HepG2 (cell line): ENCODE results near the gene SERP1. TPM values are rescaled to one million over a fixed set of nuclear protein-coding genes. Genes with fewer than 3 reads are reported as not detected.

Experiments
- ELF4 ChIP-seq: sonication (generic); formaldehyde crosslinking; IDR thresholded peaks from 2 replicates; pipeline ENCODE4 v1.5.0; 2020; ENCODE audit warnings: missing genetic modification reagents, mild to moderate bottlenecking, moderate library complexity, borderline replicate concordance
- GFI1 ChIP-seq: sonication (generic); formaldehyde crosslinking; IDR thresholded peaks from 2 replicates; pipeline ENCODE4 v1.5.0; 2020; ENCODE audit warnings: missing genetic modification reagents, mild to moderate bottlenecking, borderline replicate concordance
- MIXL1 ChIP-seq: IDR thresholded peaks from 2 replicates; pipeline ENCODE4 v1.6.1; 2016
- REXO4 ChIP-seq: sonication (generic); formaldehyde crosslinking; IDR thresholded peaks from 2 replicates; pipeline ENCODE4 v1.8.0; 2022; ENCODE audit warnings: missing genetic modification reagents, mild to moderate bottlenecking, borderline replicate concordance
- TBP ChIP-seq: sonication (generic); formaldehyde crosslinking; IDR thresholded peaks from 2 replicates; pipeline ENCODE4 v1.5.0; 2020; ENCODE audit warnings: missing genetic modification reagents
- TP53 ChIP-seq: sonication (generic); formaldehyde crosslinking; conservative IDR thresholded peaks from 2 replicates; pipeline ENCODE4 v1.4.0; 2020; ENCODE audit warnings: missing genetic modification reagents
- ZBTB20 ChIP-seq: sonication (generic); formaldehyde crosslinking; IDR thresholded peaks from 2 replicates; pipeline ENCODE4 v1.8.1; 2023; ENCODE audit warnings: missing genetic modification reagents, low read depth, mild to moderate bottlenecking, borderline replicate concordance
- ZBTB38 ChIP-seq: sonication (generic); formaldehyde crosslinking; IDR thresholded peaks from 2 replicates; pipeline ENCODE4 v1.5.1; 2020; ENCODE audit warnings: mild to moderate bottlenecking, missing genetic modification reagents
- ZNF124 ChIP-seq: sonication (generic); formaldehyde crosslinking; IDR thresholded peaks from 2 replicates; pipeline ENCODE4 v1.4.0; 2020; ENCODE audit warnings: missing genetic modification reagents
- ZNF329 ChIP-seq: sonication (generic); formaldehyde crosslinking; IDR thresholded peaks from 2 replicates; pipeline ENCODE4 v1.9.0; 2021; ENCODE audit warnings: low read depth, mild to moderate bottlenecking, missing genetic modification reagents
- ZNF629 ChIP-seq: sonication (generic); formaldehyde crosslinking; conservative IDR thresholded peaks from 2 replicates; pipeline ENCODE4 v1.5.0; 2020; ENCODE audit warnings: missing genetic modification reagents
- ZNF772 ChIP-seq: sonication (generic); formaldehyde crosslinking; IDR thresholded peaks from 2 replicates; pipeline ENCODE4 v1.5.0; 2020; ENCODE audit warnings: mild to moderate bottlenecking, missing genetic modification reagents
- ZNF775 ChIP-seq: sonication (generic); formaldehyde crosslinking; IDR thresholded peaks from 2 replicates; pipeline ENCODE4 v1.4.0; 2020; ENCODE audit warnings: missing genetic modification reagents, mild to moderate bottlenecking, moderate library complexity, borderline replicate concordance
- ZNF816 ChIP-seq: sonication (generic); formaldehyde crosslinking; IDR thresholded peaks from 2 replicates; pipeline ENCODE4 v1.8.0; 2022; ENCODE audit warnings: missing genetic modification reagents, mild to moderate bottlenecking, borderline replicate concordance
- ZSCAN29 ChIP-seq: sonication (generic); formaldehyde crosslinking; conservative IDR thresholded peaks from 2 replicates; pipeline ENCODE4 v1.4.0; 2020; ENCODE audit warnings: mild to moderate bottlenecking, missing genetic modification reagents
- polyA plus RNA-seq, 8 experiments: library from polyadenylated mRNA; depleted of rRNA in 3 of 8; stranded (reverse) in 7 of 8; unstranded in 1 of 8; fragments of >200 nt; fragmentation: Illumina TruSeq in 4 of 8; extraction: Trizol in 4 of 8; gene quantifications; 2 replicates each; pipeline versions ENCODE4 v1.2.1 to v1.2.3, GENCODE V29; 2011 to 2016; ENCODE audit warnings: low read depth in 4 of 8, missing spikeins in 1 of 8, mixed read lengths in 1 of 8; ENCODE audit not compliant: insufficient read depth in 1 of 8
- total RNA-seq, 5 experiments: library from RNA; depleted of rRNA; stranded (reverse); fragments of >200 nt; fragmentation: Illumina TruSeq; extraction: Trizol; gene quantifications; 2 replicates each; pipeline ENCODE4 v1.2.3, GENCODE V29; 2016; ENCODE audit warnings: low read depth in 1 of 5
- TF ChIP-seq, protein P1 (sequence below): sonication (generic); formaldehyde crosslinking; IDR thresholded peaks from 2 replicates; pipeline ENCODE4 v1.5.0; 2020; ENCODE audit warnings: missing genetic modification reagents
- TF ChIP-seq, protein P2 (sequence below): sonication (generic); formaldehyde crosslinking; IDR thresholded peaks from 2 replicates; pipeline ENCODE4 v1.9.0; 2021; ENCODE audit warnings: missing genetic modification reagents, borderline replicate concordance
- TF ChIP-seq, protein P3 (sequence below): sonication (generic); formaldehyde crosslinking; conservative IDR thresholded peaks from 2 replicates; pipeline ENCODE4 v1.8.0; 2022; ENCODE audit warnings: missing genetic modification reagents
- TF ChIP-seq, protein P4 (sequence below): IDR thresholded peaks from 2 replicates; pipeline ENCODE4 v1.6.1; 2016; ENCODE audit warnings: missing compliant biosample characterization, missing genetic modification reagents, borderline replicate concordance
- TF ChIP-seq, protein P5 (sequence below): sonication (generic); formaldehyde crosslinking; IDR thresholded peaks from 2 replicates; pipeline ENCODE4 v1.5.1; 2020; ENCODE audit warnings: missing genetic modification reagents, mild to moderate bottlenecking, borderline replicate concordance
- TF ChIP-seq, protein P6 (sequence below): sonication (generic); formaldehyde crosslinking; IDR thresholded peaks from 2 replicates; pipeline ENCODE4 v1.5.0; 2020; ENCODE audit warnings: missing genetic modification reagents, mild to moderate bottlenecking, borderline replicate concordance

SERP1 gene
- total and polyA plus RNA-seq, 2 of the 13 experiments (the other 11 are each of a cell fraction or from before 2014, with no cell fraction given): 61.2 to 95.0 TPM

DNA sequence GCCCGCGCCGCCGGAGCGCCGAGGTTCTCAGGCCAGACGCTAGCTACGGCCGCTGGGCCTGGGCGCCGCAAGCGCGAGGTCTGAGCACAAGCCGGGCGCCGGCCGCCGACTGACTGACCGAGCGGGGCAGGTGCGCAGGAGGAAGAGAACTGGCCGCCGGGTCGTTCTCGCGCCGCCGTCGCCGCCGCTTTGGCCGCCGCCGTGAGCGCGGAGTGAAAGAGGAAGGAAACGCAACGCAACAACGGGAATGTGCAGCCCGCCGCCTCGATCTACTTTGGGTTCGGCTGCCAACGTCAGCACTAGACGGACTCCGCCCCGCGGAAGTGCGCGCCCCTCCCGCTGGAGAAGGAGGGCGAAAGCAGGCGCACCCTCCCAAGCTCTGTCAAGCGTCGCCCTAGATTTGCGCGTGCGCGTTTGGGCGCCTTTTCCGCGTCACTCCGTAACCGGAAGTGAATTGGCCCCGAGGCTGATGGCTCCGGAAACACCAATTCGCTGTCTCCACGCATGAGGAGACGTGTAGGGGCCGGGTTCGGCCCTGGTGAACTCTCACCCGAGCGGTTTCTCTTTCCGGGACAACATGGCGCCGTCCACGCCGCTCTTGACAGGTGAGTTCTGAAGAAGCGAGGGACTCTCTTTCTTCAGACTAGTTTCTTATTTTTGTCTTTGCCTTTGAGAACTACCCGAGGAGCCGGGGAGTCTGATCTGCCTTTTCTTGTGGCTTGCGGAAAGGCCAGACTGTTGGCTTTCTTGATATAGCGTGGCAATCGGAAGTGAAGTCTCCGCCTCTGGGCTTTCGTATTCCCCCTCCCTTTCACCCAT, at the start of gene SERP1, which contains the start of gene EIF2A (continued):
- TF ChIP-seq, protein P1, sequence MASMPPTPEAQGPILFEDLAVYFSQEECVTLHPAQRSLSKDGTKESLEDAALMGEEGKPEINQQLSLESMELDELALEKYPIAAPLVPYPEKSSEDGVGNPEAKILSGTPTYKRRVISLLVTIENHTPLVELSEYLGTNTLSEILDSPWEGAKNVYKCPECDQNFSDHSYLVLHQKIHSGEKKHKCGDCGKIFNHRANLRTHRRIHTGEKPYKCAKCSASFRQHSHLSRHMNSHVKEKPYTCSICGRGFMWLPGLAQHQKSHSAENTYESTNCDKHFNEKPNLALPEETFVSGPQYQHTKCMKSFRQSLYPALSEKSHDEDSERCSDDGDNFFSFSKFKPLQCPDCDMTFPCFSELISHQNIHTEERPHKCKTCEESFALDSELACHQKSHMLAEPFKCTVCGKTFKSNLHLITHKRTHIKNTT (CRISPR knock-in tag): no peak
- TF ChIP-seq, protein P2, sequence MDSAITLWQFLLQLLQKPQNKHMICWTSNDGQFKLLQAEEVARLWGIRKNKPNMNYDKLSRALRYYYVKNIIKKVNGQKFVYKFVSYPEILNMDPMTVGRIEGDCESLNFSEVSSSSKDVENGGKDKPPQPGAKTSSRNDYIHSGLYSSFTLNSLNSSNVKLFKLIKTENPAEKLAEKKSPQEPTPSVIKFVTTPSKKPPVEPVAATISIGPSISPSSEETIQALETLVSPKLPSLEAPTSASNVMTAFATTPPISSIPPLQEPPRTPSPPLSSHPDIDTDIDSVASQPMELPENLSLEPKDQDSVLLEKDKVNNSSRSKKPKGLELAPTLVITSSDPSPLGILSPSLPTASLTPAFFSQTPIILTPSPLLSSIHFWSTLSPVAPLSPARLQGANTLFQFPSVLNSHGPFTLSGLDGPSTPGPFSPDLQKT (CRISPR knock-in tag): no peak
- TF ChIP-seq ZNF124: no peak
- TF ChIP-seq MIXL1 (CRISPR knock-in tag): no peak; the same call in 1 of the 2 replicates
- no peak for TF ChIP-seq ZNF629 (CRISPR knock-in tag)
- peak; percentile 24; the same call in 1 of the 2 replicates for TF ChIP-seq TP53 (CRISPR knock-in tag)
- no peak for TF ChIP-seq ZSCAN29
- peak; percentile 97 for TF ChIP-seq ELF4 (CRISPR knock-in tag)
- no peak for TF ChIP-seq REXO4 (CRISPR knock-in tag)
- TF ChIP-seq, protein P3, sequence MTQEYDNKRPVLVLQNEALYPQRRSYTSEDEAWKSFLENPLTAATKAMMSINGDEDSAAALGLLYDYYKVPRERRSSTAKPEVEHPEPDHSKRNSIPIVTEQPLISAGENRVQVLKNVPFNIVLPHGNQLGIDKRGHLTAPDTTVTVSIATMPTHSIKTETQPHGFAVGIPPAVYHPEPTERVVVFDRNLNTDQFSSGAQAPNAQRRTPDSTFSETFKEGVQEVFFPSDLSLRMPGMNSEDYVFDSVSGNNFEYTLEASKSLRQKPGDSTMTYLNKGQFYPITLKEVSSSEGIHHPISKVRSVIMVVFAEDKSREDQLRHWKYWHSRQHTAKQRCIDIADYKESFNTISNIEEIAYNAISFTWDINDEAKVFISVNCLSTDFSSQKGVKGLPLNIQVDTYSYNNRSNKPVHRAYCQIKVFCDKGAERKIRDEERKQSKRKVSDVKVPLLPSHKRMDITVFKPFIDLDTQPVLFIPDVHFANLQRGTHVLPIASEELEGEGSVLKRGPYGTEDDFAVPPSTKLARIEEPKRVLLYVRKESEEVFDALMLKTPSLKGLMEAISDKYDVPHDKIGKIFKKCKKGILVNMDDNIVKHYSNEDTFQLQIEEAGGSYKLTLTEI: no peak
- TF ChIP-seq, protein P4, sequence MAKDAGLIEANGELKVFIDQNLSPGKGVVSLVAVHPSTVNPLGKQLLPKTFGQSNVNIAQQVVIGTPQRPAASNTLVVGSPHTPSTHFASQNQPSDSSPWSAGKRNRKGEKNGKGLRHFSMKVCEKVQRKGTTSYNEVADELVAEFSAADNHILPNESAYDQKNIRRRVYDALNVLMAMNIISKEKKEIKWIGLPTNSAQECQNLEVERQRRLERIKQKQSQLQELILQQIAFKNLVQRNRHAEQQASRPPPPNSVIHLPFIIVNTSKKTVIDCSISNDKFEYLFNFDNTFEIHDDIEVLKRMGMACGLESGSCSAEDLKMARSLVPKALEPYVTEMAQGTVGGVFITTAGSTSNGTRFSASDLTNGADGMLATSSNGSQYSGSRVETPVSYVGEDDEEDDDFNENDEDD (CRISPR knock-in tag): peak; percentile 20; the same call in 1 of the 2 replicates
- TF ChIP-seq GFI1 (CRISPR knock-in tag): peak; percentile 54; the same call in 1 of the 2 replicates
- TF ChIP-seq, protein P5, sequence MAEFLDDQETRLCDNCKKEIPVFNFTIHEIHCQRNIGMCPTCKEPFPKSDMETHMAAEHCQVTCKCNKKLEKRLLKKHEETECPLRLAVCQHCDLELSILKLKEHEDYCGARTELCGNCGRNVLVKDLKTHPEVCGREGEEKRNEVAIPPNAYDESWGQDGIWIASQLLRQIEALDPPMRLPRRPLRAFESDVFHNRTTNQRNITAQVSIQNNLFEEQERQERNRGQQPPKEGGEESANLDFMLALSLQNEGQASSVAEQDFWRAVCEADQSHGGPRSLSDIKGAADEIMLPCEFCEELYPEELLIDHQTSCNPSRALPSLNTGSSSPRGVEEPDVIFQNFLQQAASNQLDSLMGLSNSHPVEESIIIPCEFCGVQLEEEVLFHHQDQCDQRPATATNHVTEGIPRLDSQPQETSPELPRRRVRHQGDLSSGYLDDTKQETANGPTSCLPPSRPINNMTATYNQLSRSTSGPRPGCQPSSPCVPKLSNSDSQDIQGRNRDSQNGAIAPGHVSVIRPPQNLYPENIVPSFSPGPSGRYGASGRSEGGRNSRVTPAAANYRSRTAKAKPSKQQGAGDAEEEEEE (CRISPR knock-in tag): peak; percentile 96; the same call in 1 of the 2 replicates
- no peak; the same call in 1 of the 2 replicates for TF ChIP-seq ZNF816
- peak; percentile 83 for TF ChIP-seq ZBTB20 (CRISPR knock-in tag)
- peak; percentile 83; the same call in 1 of the 2 replicates for TF ChIP-seq ZNF329
- peak; percentile 93 for TF ChIP-seq ZNF772
- no peak for TF ChIP-seq TBP
- peak; percentile 62 for TF ChIP-seq ZBTB38
- TF ChIP-seq, protein P6, sequence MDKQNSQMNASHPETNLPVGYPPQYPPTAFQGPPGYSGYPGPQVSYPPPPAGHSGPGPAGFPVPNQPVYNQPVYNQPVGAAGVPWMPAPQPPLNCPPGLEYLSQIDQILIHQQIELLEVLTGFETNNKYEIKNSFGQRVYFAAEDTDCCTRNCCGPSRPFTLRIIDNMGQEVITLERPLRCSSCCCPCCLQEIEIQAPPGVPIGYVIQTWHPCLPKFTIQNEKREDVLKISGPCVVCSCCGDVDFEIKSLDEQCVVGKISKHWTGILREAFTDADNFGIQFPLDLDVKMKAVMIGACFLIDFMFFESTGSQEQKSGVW (CRISPR knock-in tag): no peak
- no peak for TF ChIP-seq ZNF775 (CRISPR knock-in tag)
